NCI-H2171 (cell line): Measurements from ENCODE around the gene PTCD2.
"Not testable (repeated sequence)": the region's sequence is repeated elsewhere in the genome, so short reads cannot be mapped to it uniquely, and the experiment has no call there.

Experiments used
- DNase-seq: peaks from one replicate; lab custom pipeline; 2025; lab: John Stamatoyannopoulos, UW

The PTCD2 gene

DNA sequence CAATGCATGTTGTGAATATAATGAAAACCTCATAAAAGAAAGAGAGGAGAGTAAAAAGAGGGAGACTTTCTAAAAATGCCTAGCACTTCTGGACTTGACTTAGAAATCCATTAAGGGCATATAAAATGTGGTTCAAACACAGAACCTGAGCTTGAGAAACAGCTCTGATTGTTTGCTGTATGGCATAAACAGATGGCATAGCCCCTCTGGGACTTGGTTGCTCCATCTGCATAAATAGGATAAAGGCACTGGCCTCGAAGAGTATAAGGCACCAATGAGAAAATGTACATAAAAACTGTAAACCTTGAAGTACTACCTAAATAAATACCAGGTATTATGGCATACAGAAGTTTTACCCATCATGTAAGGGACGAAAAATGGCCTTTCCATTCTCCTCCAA is 23.9 kb upstream of the PTCD2 start:
- DNase-seq: peak; percentile 75

DNA sequence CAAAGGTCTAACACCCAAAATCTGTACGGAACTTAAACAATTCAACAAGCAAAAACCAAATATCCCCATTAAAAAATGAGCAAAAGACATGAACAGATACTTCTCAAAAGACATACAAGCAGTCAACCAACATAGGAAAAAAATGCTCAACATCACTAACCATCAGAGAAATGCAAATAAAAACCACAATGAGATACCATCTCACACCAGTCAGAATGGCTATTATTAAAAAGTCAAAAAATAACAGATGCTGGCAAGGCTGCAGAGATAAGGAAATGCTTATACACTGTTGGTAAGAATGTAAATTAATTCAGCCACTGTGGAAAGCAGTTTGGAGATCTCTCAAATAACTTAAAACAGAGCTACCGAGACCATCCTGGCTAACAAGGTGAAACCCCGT is 22.0 kb upstream of the PTCD2 start:
- DNase-seq: not testable (repeated sequence)

DNA sequence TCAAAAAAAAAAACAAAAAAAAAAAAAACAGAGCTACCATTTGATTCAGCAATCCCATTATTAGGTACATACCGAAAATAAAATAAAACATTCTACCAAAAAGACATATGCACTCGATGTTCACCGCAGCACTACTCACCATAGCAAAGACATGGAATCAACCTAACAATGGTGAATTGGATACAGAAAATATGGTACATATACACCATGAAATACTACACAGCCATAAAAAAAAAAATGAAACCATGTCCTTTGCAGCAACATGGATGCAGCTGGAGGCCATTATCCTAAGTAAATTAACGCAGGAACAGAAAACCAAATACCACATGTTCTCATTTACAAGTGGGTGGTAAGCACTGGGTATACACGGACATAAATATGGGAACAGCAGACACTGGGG is 21.5 kb upstream of the PTCD2 start:
- DNase-seq: no peak

DNA sequence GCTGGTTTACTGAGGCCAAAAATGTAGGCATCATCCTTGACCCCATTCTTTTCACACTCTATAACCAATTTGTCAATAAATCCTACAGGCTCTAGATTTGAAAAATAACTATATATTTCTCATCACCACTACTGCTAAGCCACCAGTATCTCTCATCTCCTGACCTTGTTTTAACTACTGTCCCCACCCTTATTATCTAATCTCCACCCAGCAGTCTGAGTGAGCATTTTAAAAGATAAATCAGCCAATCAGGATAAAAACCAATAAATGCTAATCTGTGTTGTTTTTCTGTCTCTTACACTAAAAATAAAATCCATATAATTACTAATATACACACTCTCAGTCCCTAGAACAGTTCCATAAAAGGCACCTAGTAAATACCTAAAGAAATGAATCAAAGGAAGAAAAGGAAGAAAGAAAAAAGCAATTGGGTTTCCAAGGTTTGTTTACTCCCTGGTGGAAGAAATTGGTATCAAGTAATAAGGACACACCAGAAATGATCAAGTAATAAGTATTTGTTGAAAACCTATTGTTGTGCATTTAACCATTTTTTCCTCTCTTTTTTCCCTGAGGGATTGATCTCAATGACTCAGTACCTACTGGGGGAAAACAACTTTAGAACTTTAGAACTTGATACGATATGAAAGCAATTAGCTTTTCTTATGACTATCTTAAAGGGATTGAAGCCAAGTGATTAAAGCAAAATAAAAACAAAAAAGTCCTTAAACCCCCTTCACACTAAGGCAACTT is 19.4 kb upstream of the PTCD2 start:
- no peak for DNase-seq

DNA sequence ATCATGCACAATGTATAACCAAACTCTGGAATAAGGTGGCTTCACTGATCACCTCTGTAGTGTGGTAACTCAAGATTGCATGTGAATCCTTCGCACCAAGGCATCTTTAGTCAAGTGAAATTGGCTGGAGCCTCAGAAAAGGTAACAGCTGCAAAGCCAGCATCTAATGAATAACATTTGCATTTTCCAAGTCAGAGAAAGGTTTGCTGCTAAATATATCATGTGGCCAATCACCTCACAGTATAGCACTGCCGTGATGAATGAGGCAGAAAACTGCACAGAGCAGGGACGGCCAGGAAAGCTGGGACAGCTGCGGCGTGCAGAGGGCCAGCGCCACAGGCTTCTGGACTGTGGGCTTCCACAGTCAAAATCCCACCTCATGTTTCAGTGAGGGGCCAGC is 18.6 kb upstream of the PTCD2 start:
- no peak for DNase-seq

DNA sequence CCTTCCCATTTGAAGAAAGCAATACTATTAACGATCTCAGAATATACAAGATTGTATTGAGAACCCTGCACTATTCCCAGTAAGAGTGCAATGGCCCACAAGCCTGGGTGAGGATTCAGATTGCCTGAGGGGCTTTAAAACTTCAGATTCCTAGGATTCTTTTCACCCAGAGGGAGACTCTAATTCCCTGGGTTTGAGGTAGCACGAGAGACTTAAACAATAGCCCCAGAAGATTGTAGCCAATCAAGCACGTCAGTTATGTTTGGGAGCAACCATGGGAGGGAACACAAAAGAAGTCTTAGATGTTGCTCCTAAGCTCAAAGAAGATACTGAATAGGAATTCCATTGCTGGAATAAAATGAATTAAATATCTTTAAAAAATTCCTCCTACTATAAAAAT is 18.0 kb upstream of the PTCD2 start:
- no peak for DNase-seq

DNA sequence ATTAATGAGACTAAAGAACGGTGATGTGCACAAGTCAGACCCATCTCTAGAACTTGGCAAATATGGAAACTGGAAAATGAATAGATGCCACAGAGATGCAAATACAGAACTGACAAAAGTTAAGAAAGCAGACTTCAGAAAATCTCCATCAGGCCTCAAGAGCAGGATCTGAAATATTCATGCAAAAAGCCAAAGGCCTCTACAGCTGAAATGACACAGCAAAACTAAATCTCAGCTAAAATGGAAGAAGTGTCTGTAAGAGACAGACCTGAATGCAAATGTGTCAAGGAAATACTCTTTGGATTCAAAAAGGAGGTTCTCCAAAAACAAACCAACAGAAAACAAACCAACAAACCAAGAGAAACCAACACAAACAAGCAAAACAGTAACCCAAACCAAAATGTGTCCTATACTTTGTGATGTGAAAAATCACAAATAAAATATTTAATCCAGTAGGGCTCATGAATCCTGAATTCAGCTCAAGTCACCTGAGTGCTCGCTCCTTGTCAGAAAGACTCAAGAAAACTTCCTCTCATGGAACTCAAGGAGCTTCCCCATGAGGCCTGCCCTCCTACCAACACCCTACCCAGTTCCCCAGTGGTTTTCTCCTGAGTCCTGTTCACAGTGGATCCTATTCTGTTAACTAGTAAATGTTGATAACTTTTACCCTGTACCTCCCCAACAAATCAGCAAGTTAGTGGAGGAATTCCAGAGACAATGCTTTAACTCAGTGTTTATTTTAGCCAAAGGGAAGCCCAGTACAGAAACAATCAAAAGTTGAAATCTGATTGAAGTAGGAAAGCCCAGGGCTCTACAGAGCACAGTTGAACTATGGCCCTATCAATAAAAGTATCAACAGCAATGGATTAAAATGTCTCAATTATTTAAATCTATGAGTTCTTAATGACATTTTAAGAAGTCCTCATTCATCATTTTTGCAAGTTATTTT is 14.7 kb upstream of the PTCD2 start:
- no peak for DNase-seq

DNA sequence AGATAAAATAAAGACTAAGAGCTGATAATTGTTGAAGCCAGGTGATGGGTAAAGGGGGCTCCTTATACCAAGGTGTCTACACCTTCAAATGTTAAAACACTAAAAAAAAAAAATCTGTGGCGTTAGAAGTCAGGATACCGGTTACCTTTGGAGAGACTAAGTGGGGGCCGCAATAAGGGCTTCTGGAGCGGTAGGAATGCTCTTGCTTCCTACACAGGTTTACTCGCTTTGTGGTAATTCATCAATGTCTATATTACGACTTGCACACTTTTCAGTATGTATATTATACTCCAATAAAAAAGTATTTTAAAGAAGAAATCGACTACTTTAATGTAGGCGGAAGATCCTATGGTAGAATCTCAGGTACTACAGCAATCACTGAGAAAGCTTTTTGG is 12.6 kb upstream of the PTCD2 start:
- DNase-seq: no peak

DNA sequence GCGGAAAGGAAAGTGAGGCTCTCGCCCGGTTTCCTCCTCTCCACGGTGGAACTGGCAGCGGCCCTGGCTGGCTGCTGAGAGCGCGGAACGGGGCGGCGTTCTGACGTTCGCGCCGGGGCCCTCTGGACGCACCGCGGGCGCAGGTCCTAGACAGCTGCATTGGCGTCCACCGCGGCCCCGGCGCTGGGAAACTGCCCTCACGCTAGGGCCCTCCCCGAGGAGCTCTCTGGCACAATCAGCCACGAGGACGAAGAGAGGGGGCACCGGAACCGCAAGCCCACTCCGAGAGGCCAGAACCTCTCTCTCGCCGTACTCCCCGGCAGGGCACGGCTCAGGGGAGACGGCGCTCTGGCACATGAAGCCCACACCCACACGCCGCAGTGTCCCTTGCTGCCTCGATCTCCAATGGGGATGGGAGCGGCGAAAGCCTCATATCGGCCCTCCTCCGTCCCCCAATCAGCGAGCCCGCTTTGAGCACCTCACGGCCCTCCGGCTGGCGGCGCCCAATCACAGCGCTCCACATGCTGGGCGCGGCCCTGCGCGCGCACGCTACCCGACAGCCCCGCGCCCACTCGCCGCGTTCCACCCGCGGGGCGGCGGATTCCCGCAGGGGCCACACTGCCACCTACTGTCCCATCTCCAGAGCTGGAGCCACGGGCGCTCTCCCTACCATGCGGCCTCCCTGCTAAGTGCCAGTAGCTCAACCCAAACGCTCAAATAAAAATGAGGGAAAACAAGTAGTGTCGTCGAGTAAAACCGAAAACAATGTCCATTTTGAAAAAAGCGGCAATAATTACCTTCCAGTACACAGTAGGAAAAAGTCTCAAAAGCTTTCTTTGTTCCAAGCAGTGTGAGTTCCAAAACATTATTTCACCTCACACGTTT is 12.0 kb upstream of the PTCD2 start:
- peak; percentile 81 for DNase-seq

DNA sequence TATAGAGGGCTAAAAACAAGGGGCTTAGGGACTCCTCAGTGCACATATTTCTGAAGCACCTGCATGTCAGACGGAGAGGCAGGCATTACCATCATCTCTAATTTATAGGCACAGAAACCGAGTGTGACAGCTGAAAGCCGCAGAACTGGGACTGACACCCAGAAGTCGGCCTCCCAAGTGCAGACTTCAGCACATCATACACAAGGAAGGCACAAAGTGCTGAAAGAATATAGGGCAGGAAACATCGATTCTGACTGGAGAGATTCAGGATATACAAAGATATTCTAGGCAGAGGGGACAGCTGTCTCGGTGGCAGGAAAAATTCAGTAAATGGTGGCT is 11.4 kb upstream of the PTCD2 start:
- no peak for DNase-seq

DNA sequence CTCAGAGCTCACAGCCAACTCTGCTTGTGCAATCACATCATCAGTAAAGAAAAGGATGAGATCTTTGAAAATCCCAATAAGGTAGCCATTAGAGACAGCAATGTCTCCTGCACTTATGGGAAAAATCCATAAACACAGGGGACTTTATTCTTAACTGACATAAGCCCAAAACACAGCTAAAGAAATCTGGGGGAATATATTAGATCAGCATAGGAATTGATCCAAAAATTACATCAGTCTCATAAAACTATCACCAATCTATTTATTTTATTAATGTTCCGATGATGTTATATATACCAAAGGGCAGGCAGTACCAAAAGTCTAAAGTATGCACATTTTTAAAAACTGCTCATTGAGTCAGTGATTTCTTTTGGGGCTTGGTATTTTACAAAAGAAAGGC is 7.0 kb upstream of the PTCD2 start:
- DNase-seq: no peak

DNA sequence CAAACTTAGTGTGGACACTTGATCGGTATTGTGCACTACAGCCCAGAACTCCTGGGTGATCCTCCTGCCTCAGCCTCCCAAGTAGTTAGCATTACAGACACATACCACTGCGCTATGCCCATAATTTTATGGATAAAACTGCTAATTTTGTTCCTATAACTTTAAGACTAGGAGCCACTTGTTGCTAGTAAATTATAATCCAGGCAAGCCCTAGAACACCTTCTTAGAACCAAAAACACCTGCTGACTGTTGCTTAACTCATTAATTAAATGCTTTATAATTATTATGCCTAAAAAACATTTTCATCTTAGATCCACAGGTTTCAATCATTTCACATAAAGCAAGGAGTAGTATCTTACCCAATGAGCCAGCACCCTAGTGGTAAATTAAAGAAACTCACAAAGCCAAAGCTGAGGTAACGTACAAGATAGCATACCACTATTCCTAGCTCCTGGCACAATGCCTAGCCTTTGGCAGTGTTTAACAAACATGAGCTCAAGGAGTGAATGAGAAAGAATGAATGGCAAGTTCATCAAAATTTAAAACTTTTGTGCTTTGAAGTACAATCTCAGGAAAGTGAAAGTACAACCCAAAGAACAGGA is 5.5 kb upstream of the PTCD2 start:
- DNase-seq: no peak

DNA sequence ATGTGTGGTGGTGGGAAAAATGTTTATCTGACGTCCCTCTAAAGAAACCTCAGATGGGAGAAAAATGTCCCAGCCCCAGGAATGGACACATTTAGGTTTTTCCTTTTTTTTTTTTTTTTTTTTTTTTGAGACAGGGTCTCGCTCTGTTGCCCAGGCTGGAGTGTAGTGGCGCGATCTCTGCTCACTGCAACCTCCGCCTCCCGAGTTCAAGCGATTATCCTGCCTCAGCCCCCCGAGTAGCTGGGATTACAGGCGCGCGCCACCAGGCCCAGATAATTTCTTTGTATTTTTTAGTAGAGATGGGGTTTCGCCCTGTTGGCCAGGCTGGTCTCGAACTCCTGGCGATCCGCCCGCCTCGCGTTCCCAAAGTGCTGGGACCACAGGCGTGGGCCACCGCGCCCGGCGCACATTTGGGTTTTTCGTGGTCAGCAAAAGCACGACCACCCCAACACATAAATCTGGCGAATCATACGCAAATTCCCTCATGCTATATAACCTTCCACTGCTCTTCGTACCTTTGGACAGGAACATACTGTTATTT is 668 bp upstream of the PTCD2 start:
- not testable (repeated sequence) for DNase-seq

DNA sequence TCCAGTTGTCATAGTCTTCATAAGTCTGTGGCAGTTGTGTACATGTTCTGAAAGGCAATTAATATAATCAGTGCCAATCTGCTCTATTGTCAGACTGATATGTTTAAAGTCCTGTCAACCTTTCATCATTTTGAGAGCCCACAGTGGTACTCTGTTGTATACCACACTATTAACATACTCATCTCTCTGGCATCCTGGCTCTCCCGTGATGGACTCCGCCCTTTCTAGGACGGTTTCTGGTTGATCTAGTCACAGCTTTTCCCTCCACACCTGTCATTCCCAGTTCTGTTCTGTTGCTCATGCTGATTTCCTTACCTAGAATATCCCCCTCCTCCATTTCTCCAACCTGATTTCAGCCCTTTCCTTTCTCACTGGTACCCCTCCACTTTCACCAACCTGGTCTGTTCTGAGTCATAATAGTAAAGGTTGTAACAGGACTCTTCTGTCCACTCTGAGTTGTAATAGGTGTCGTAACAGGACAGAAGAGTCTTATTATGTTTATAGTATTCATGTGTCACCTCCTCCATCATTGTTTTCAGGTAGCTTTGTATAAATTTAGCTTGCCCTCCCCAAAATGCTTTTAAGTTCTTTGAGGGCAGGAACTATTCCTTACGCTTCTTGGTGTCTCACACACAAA is 4.1 kb downstream of the PTCD2 start:
- no peak for DNase-seq

DNA sequence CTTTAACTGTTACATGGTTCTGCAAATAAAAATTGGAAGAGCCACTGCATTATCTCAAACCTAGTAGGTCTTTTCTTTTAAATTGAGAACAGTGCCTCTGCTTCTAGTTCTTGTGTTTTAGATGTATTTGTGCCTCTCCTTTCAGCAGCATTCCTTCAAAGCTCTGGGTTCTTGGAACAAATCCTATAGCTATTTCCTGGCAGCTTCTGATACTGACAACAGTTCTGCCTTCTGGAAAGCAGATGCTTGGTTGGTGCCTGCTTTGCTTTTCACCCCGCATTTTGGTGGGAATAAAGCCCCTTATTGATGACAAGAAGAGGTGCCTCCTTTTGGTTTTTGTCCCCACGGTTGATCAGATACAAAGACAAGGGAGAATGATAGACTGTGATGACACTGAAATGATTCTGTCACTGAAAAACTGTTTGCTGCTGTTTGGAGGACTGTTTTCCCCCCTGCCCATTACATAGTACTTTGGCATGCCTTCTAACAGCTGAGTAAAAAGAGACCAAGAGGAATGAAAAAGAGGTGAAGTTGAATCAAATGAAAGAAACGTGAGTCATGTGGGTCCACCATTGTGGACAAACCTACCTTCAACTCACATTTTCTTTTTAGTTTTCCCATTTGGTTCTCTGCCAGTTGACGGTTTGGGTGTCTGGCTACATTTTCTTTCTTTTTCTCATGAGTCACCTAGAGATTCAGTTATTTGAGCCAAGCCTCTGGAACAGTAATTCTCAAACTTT is 5.6 kb downstream of the PTCD2 start:
- DNase-seq: no peak

DNA sequence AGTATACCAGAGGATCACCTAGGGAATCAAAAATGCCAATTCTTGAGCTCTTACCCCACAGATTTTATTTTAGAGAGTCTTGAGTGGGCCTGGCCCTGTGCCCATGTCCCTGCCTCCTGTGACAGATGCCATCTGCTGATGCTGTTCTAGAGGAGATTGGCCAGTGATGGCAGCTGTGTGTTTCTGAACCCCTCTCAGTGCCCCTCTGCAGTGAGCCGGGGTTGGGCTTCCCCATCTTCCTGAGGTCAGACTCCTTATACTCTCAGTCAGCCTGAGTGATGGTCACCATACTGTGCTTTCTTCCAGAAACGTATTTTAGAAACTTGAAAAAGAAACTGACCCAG is 6.1 kb downstream of the PTCD2 start:
- peak; percentile 16 for DNase-seq

DNA sequence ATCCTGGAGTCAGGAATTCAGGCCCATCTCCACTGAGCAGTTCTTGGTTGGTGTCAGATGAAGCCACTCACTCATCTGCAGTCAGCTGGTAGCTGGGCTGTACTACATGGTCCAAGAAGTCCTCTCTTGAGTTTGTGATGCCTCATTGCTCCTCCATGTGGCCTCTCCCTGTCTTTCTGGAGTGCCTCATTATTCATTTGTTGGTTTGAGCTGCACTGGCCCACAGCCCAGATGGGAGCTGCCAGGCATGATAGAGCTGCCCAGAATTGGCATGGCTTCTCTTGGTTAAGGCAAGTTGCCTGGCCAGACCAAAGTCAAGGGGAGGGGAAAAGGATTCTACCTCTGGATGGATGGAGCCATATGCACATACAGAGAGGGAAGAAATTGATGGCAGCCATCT is 8.0 kb downstream of the PTCD2 start:
- no peak for DNase-seq

DNA sequence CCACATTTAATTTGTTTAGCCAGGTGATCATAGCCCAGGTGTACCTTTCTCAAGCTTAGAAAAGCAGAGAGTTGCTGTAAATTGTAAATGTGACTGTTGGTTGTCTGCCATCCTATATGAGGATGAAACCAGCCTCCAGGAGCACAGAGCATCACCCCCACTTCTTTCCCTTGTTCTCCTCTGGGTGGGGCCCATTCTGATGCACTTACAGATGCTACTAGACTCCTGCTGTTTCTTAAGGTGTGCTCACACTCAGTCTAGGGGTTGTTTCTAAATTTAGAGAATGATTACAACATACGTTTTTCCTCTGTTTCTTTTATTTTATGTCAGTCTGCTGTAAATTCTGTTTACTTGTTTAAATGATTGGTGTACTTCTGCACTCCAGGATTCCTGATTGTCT is 10.5 kb downstream of the PTCD2 start:
- DNase-seq: no peak

DNA sequence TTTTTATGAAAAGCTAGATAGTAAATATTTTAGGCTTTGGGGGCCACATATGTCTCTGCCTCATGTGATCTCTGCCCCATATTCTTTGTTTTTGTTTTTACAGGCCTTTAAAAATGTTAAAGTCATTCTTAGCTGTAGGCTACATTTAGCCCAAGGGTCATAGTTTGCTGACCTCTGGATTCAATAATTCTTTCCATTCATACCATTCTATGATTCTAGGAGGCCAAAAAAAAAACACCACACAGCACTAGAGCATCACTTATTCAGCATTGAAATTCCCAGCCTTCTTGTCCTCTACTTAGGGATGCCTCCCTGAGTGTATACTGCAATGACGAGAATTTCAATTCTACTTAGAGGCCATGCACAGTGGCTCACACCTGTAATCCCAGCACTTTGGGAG is 17.0 kb downstream of the PTCD2 start:
- DNase-seq: no peak

DNA sequence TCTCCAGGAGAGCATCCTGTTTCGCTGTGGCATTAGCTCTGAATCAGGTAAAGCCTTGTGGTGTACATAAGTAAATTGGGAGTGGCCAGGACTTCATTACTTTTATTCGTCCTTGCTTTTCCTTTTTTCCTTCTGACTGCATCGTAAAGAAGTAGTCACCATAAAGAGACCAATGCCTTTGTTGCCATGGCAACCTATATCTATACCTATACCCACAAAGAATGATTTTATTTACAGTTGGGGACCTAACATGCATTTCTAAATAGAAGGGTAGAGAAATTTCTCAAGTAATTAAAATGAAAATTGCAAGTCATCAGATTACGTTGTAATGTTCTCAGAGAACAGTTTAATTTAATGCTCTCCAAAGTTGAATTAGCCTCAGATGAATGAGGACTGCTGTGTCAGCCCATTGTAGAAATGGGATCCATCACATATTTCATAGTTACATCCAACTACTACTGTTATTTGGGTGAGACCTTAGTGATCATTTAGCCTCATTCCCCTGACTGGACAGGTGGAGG is 18.6 kb downstream of the PTCD2 start:
- no peak for DNase-seq
